ENCODE data around the gene ZDHHC19.

Gene ZDHHC19

GRCh38 chr3:196237203-196237602, 26.0 kb upstream of the ZDHHC19 start:
- DNase-seq (ENCODE audit: insufficient read length) (no peak), FAIRE-seq (no peak)
- TF ChIP-seq POLR2A (IDR thresholded peaks at IDR 0.05; ENCODE audit: low read depth, low read length) = no peak
- TF ChIP-seq TAF1 (IDR thresholded peaks at IDR 0.05; ENCODE audit: borderline replicate concordance, low read depth, low read length) = no peak
- TF ChIP-seq POLR2AphosphoS5 (IDR thresholded peaks at IDR 0.05; ENCODE audit: low read depth, low read length) = no peak

GRCh38 chr3:196236223-196236622, 25.0 kb upstream of the ZDHHC19 start:
- no peak for TF ChIP-seq POLR2AphosphoS5 (IDR thresholded peaks at IDR 0.05; ENCODE audit: low read depth, low read length)
- no peak for TF ChIP-seq POLR2A (IDR thresholded peaks at IDR 0.05; ENCODE audit: low read depth, low read length)
- no peak for TF ChIP-seq TAF1 (IDR thresholded peaks at IDR 0.05; ENCODE audit: borderline replicate concordance, low read depth, low read length)
- no peak for FAIRE-seq
- DNase-seq (ENCODE audit: insufficient read length) = no peak

- no peak for FAIRE-seq
- TF ChIP-seq POLR2AphosphoS5 (IDR thresholded peaks at IDR 0.05; ENCODE audit: low read depth, low read length) (no peak), TAF1 (IDR thresholded peaks at IDR 0.05; ENCODE audit: borderline replicate concordance, low read depth, low read length) (no peak), POLR2A (IDR thresholded peaks at IDR 0.05; ENCODE audit: low read depth, low read length) (no peak)
- no peak for DNase-seq (ENCODE audit: insufficient read length)
Measured at GRCh38 chr3:196235452-196236122, 24.4 kb upstream of the ZDHHC19 start.

GRCh38 chr3:196232882-196233251, 21.7 kb upstream of the ZDHHC19 start:
- TF ChIP-seq TAF1 (IDR thresholded peaks at IDR 0.05; ENCODE audit: borderline replicate concordance, low read depth, low read length) (no peak), POLR2A (IDR thresholded peaks at IDR 0.05; ENCODE audit: low read depth, low read length) (no peak), POLR2AphosphoS5 (IDR thresholded peaks at IDR 0.05; ENCODE audit: low read depth, low read length) (no peak)
- FAIRE-seq = peak; percentile 87
- DNase-seq (ENCODE audit: insufficient read length) = no peak

GRCh38 chr3:196232154-196232881, 21.1 kb upstream of the ZDHHC19 start:
- FAIRE-seq = no peak
- DNase-seq (ENCODE audit: insufficient read length) = no peak

GRCh38 chr3:196227629-196228493, 16.7 kb upstream of the ZDHHC19 start:
- no peak for FAIRE-seq
- TF ChIP-seq POLR2A (IDR thresholded peaks at IDR 0.05; ENCODE audit: low read depth, low read length) (no peak), POLR2AphosphoS5 (IDR thresholded peaks at IDR 0.05; ENCODE audit: low read depth, low read length) (no peak), TAF1 (IDR thresholded peaks at IDR 0.05; ENCODE audit: borderline replicate concordance, low read depth, low read length) (no peak)
- no peak for DNase-seq (ENCODE audit: insufficient read length)

More at GRCh38 chr3:196232154-196232881, 21.1 kb upstream of the ZDHHC19 start:
- TF ChIP-seq TAF1 (IDR thresholded peaks at IDR 0.05; ENCODE audit: borderline replicate concordance, low read depth, low read length) (no peak), POLR2AphosphoS5 (IDR thresholded peaks at IDR 0.05; ENCODE audit: low read depth, low read length) (no peak), POLR2A (IDR thresholded peaks at IDR 0.05; ENCODE audit: low read depth, low read length) (no peak)

- DNase-seq (ENCODE audit: insufficient read length) (no peak), FAIRE-seq (no peak)
- TF ChIP-seq POLR2A (IDR thresholded peaks at IDR 0.05; ENCODE audit: low read depth, low read length) = no peak
- TF ChIP-seq POLR2AphosphoS5 (IDR thresholded peaks at IDR 0.05; ENCODE audit: low read depth, low read length) = no peak
- TF ChIP-seq TAF1 (IDR thresholded peaks at IDR 0.05; ENCODE audit: borderline replicate concordance, low read depth, low read length) = no peak
Measured at GRCh38 chr3:196227121-196227561, 15.9 kb upstream of the ZDHHC19 start.

GRCh38 chr3:196225763-196226364, 14.7 kb upstream of the ZDHHC19 start:
- TF ChIP-seq TAF1 (IDR thresholded peaks at IDR 0.05; ENCODE audit: borderline replicate concordance, low read depth, low read length) = no peak
- no peak for TF ChIP-seq POLR2AphosphoS5 (IDR thresholded peaks at IDR 0.05; ENCODE audit: low read depth, low read length)
- no peak for TF ChIP-seq POLR2A (IDR thresholded peaks at IDR 0.05; ENCODE audit: low read depth, low read length)
- no peak for FAIRE-seq
- no peak for DNase-seq (ENCODE audit: insufficient read length)

- no peak for TF ChIP-seq TAF1 (IDR thresholded peaks at IDR 0.05; ENCODE audit: borderline replicate concordance, low read depth, low read length)
- TF ChIP-seq POLR2AphosphoS5 (IDR thresholded peaks at IDR 0.05; ENCODE audit: low read depth, low read length) = no peak
- TF ChIP-seq POLR2A (IDR thresholded peaks at IDR 0.05; ENCODE audit: low read depth, low read length) = no peak
- no peak for DNase-seq (ENCODE audit: insufficient read length)
- FAIRE-seq = no peak
Measured at GRCh38 chr3:196225086-196225485, 13.9 kb upstream of the ZDHHC19 start.

- no peak for DNase-seq (ENCODE audit: insufficient read length)
- FAIRE-seq = no peak
- TF ChIP-seq POLR2A (IDR thresholded peaks at IDR 0.05; ENCODE audit: low read depth, low read length) (no peak), TAF1 (IDR thresholded peaks at IDR 0.05; ENCODE audit: borderline replicate concordance, low read depth, low read length) (no peak), POLR2AphosphoS5 (IDR thresholded peaks at IDR 0.05; ENCODE audit: low read depth, low read length) (no peak)
Measured at GRCh38 chr3:196222876-196223595, 11.8 kb upstream of the ZDHHC19 start.

All from GM12892 (cell line).